ENCODE measurements around the gene DDX1.

DDX1 gene

GRCh38 chr2:15596350-15596749 lies 4.7 kb downstream of the DDX1 start:
- H3K36me3 ChIP-seq (ENCODE audit: control insufficient read depth, insufficient read depth, low read length), result peaks cover 2% of the 10 kb centered on the region; the same call in 1 of the 2 replicates

GRCh38 chr2:15596968-15597367 lies 5.3 kb downstream of the DDX1 start:
- DNase-seq (ENCODE audit: low read depth, low spot score), result no peak
- H3K9me3 ChIP-seq (ENCODE audit: control insufficient read depth, insufficient read depth, low read length), result no peaks in the 10 kb centered on the region
- no peak overlapping the region for H3K4me3 ChIP-seq (ENCODE audit: low read length)
- H3K4me1 ChIP-seq (ENCODE audit: control insufficient read depth, insufficient read depth, low read length), result no peaks in the 10 kb centered on the region
- no peaks in the 10 kb centered on the region for H3K27me3 ChIP-seq (ENCODE audit: control insufficient read depth, insufficient read depth, low read length)
- 100% methylated on average over 1 of the region's 4 CpGs for WGBS (ENCODE audit: insufficient coverage, insufficient read length)
- peaks cover 2% of the 10 kb centered on the region; the same call in 1 of the 2 replicates for H3K36me3 ChIP-seq (ENCODE audit: control insufficient read depth, insufficient read depth, low read length)
- no peak overlapping the region for H3K27ac ChIP-seq (ENCODE audit: low read length)

More at GRCh38 chr2:15596350-15596749, 4.7 kb downstream of the DDX1 start:
- H3K4me1 ChIP-seq (ENCODE audit: control insufficient read depth, insufficient read depth, low read length), result no peaks in the 10 kb centered on the region
- DNase-seq (ENCODE audit: low read depth, low spot score), result no peak
- no peak overlapping the region for H3K4me3 ChIP-seq (ENCODE audit: low read length)
- no peaks in the 10 kb centered on the region for H3K27me3 ChIP-seq (ENCODE audit: control insufficient read depth, insufficient read depth, low read length)
- H3K27ac ChIP-seq (ENCODE audit: low read length), result no peak overlapping the region
- no CpG with 5 or more reads among the region's 2 CpGs for WGBS (ENCODE audit: insufficient coverage, insufficient read length)
- H3K9me3 ChIP-seq (ENCODE audit: control insufficient read depth, insufficient read depth, low read length), result no peaks in the 10 kb centered on the region

- no peak overlapping the region for H3K27ac ChIP-seq (ENCODE audit: low read length)
- no peaks in the 10 kb centered on the region for H3K27me3 ChIP-seq (ENCODE audit: control insufficient read depth, insufficient read depth, low read length)
- no CpG with 5 or more reads among the region's 1 CpG for WGBS (ENCODE audit: insufficient coverage, insufficient read length)
- DNase-seq (ENCODE audit: low read depth, low spot score), result no peak
- no peaks in the 10 kb centered on the region for H3K9me3 ChIP-seq (ENCODE audit: control insufficient read depth, insufficient read depth, low read length)
- H3K36me3 ChIP-seq (ENCODE audit: control insufficient read depth, insufficient read depth, low read length), result peaks cover 18% of the 10 kb centered on the region; the same call in 1 of the 2 replicates
- no peak overlapping the region for H3K4me3 ChIP-seq (ENCODE audit: low read length)
- no peaks in the 10 kb centered on the region for H3K4me1 ChIP-seq (ENCODE audit: control insufficient read depth, insufficient read depth, low read length)
These were observed 8.3 kb downstream of the DDX1 start for GRCh38 chr2:15599994-15600393.

- WGBS (ENCODE audit: insufficient coverage, insufficient read length), result no CpG with 5 or more reads among the region's 1 CpG
- no peaks in the 10 kb centered on the region for H3K4me1 ChIP-seq (ENCODE audit: control insufficient read depth, insufficient read depth, low read length)
- H3K36me3 ChIP-seq (ENCODE audit: control insufficient read depth, insufficient read depth, low read length), result peaks cover 24% of the 10 kb centered on the region; the same call in 1 of the 2 replicates
- DNase-seq (ENCODE audit: low read depth, low spot score), result no peak
- no peaks in the 10 kb centered on the region for H3K27me3 ChIP-seq (ENCODE audit: control insufficient read depth, insufficient read depth, low read length)
- no peak overlapping the region for H3K4me3 ChIP-seq (ENCODE audit: low read length)
- H3K27ac ChIP-seq (ENCODE audit: low read length), result no peak overlapping the region
- no peaks in the 10 kb centered on the region for H3K9me3 ChIP-seq (ENCODE audit: control insufficient read depth, insufficient read depth, low read length)
These were observed 10.0 kb downstream of the DDX1 start for GRCh38 chr2:15601681-15602080.

GRCh38 chr2:15602393-15602792 lies 10.7 kb downstream of the DDX1 start:
- Histone ChIP-seq H3K27ac (ENCODE audit: low read length) (no peak overlapping the region), H3K4me1 (ENCODE audit: control insufficient read depth, insufficient read depth, low read length) (no peaks in the 10 kb centered on the region), H3K27me3 (ENCODE audit: control insufficient read depth, insufficient read depth, low read length) (no peaks in the 10 kb centered on the region), H3K36me3 (ENCODE audit: control insufficient read depth, insufficient read depth, low read length) (peaks cover 24% of the 10 kb centered on the region; the same call in 1 of the 2 replicates), H3K4me3 (ENCODE audit: low read length) (no peak overlapping the region), H3K9me3 (ENCODE audit: control insufficient read depth, insufficient read depth, low read length) (no peaks in the 10 kb centered on the region)
- WGBS (ENCODE audit: insufficient coverage, insufficient read length), result 100% methylated on average over 2 of the region's 8 CpGs
- no peak for DNase-seq (ENCODE audit: low read depth, low spot score)

- Histone ChIP-seq H3K27ac (ENCODE audit: low read length) (no peak overlapping the region), H3K27me3 (ENCODE audit: control insufficient read depth, insufficient read depth, low read length) (no peaks in the 10 kb centered on the region), H3K9me3 (ENCODE audit: control insufficient read depth, insufficient read depth, low read length) (no peaks in the 10 kb centered on the region), H3K4me1 (ENCODE audit: control insufficient read depth, insufficient read depth, low read length) (no peaks in the 10 kb centered on the region), H3K4me3 (ENCODE audit: low read length) (no peak overlapping the region), H3K36me3 (ENCODE audit: control insufficient read depth, insufficient read depth, low read length) (peaks cover 24% of the 10 kb centered on the region; the same call in 1 of the 2 replicates)
- WGBS (ENCODE audit: insufficient coverage, insufficient read length), result no CpG with 5 or more reads among the region's 3 CpGs
- DNase-seq (ENCODE audit: low read depth, low spot score), result no peak
These were observed 11.5 kb downstream of the DDX1 start for GRCh38 chr2:15603044-15603765.

- Histone ChIP-seq H3K4me1 (ENCODE audit: control insufficient read depth, insufficient read depth, low read length) (no peaks in the 10 kb centered on the region), H3K36me3 (ENCODE audit: control insufficient read depth, insufficient read depth, low read length) (peaks cover 29% of the 10 kb centered on the region; the same call in 1 of the 2 replicates), H3K27me3 (ENCODE audit: control insufficient read depth, insufficient read depth, low read length) (no peaks in the 10 kb centered on the region), H3K9me3 (ENCODE audit: control insufficient read depth, insufficient read depth, low read length) (no peaks in the 10 kb centered on the region), H3K4me3 (ENCODE audit: low read length) (no peak overlapping the region), H3K27ac (ENCODE audit: low read length) (no peak overlapping the region)
- no CpG with 5 or more reads among the region's 2 CpGs for WGBS (ENCODE audit: insufficient coverage, insufficient read length)
- DNase-seq (ENCODE audit: low read depth, low spot score), result no peak
These were observed 12.3 kb downstream of the DDX1 start for GRCh38 chr2:15603948-15604347.

- no CpG with 5 or more reads among the region's 1 CpG for WGBS (ENCODE audit: insufficient coverage, insufficient read length)
- Histone ChIP-seq H3K27ac (ENCODE audit: low read length) (no peak overlapping the region), H3K9me3 (ENCODE audit: control insufficient read depth, insufficient read depth, low read length) (no peaks in the 10 kb centered on the region), H3K36me3 (ENCODE audit: control insufficient read depth, insufficient read depth, low read length) (peaks cover 29% of the 10 kb centered on the region; the same call in 1 of the 2 replicates), H3K4me3 (ENCODE audit: low read length) (no peak overlapping the region), H3K4me1 (ENCODE audit: control insufficient read depth, insufficient read depth, low read length) (no peaks in the 10 kb centered on the region), H3K27me3 (ENCODE audit: control insufficient read depth, insufficient read depth, low read length) (no peaks in the 10 kb centered on the region)
- DNase-seq (ENCODE audit: low read depth, low spot score), result no peak
These were observed 14.1 kb downstream of the DDX1 start for GRCh38 chr2:15605721-15606120.

- Histone ChIP-seq H3K4me3 (ENCODE audit: low read length) (no peak overlapping the region), H3K36me3 (ENCODE audit: control insufficient read depth, insufficient read depth, low read length) (peaks cover 26% of the 10 kb centered on the region; the same call in 1 of the 2 replicates), H3K9me3 (ENCODE audit: control insufficient read depth, insufficient read depth, low read length) (no peaks in the 10 kb centered on the region), H3K27ac (ENCODE audit: low read length) (no peak overlapping the region), H3K27me3 (ENCODE audit: control insufficient read depth, insufficient read depth, low read length) (no peaks in the 10 kb centered on the region), H3K4me1 (ENCODE audit: control insufficient read depth, insufficient read depth, low read length) (no peaks in the 10 kb centered on the region)
- no peak for DNase-seq (ENCODE audit: low read depth, low spot score)
- WGBS (ENCODE audit: insufficient coverage, insufficient read length), result no CpG with 5 or more reads among the region's 8 CpGs
These were observed 15.1 kb downstream of the DDX1 start for GRCh38 chr2:15606481-15607441.

GRCh38 chr2:15607709-15608391 lies 16.2 kb downstream of the DDX1 start:
- no peak for DNase-seq (ENCODE audit: low read depth, low spot score)
- no peaks in the 10 kb centered on the region for H3K27me3 ChIP-seq (ENCODE audit: control insufficient read depth, insufficient read depth, low read length)
- H3K36me3 ChIP-seq (ENCODE audit: control insufficient read depth, insufficient read depth, low read length), result peaks cover 19% of the 10 kb centered on the region; the same call in 1 of the 2 replicates
- no peaks in the 10 kb centered on the region for H3K9me3 ChIP-seq (ENCODE audit: control insufficient read depth, insufficient read depth, low read length)
- H3K4me1 ChIP-seq (ENCODE audit: control insufficient read depth, insufficient read depth, low read length), result no peaks in the 10 kb centered on the region
- no CpG with 5 or more reads among the region's 7 CpGs for WGBS (ENCODE audit: insufficient coverage, insufficient read length)
- H3K4me3 ChIP-seq (ENCODE audit: low read length), result no peak overlapping the region
- no peak overlapping the region for H3K27ac ChIP-seq (ENCODE audit: low read length)
